Stimulated activated naive CD8-positive, alpha-beta T cell treated with anti-CD3 and anti-CD28 coated beads, Interleukin-15, Interleukin-2, amounts not matched to agents 100 U/mL and 50 U/mL, for 24 hours (primary cell): Measurements from ENCODE around the gene RPL34.

Experiments used
- ATAC-seq: fragments of 150-1000 bp; cut with Tn5 transposase; one replicate; pipeline ENCODE4 v1.10.0; 2021
- DNase-seq: peaks from one replicate; pipeline ENCODE4 v3.0.0; 2021

Gene RPL34

GRCh38 chr4:108624263-108625056 is 4.1 kb downstream of the RPL34 start:
- no peak for ATAC-seq
- DNase-seq: no peak

- no peak for DNase-seq
- ATAC-seq: no peak
Measured at GRCh38 chr4:108626056-108626455, 5.7 kb downstream of the RPL34 start.

- ATAC-seq: no peak
- DNase-seq: no peak
Measured at GRCh38 chr4:108628411-108628810, 8.0 kb downstream of the RPL34 start.

GRCh38 chr4:108635070-108635655 is 14.8 kb downstream of the RPL34 start:
- DNase-seq (no peak), ATAC-seq (no peak)

GRCh38 chr4:108636246-108636645 is 15.9 kb downstream of the RPL34 start:
- ATAC-seq (no peak), DNase-seq (no peak)

- ATAC-seq: no peak
- DNase-seq: no peak
Measured at GRCh38 chr4:108637856-108638255, 17.5 kb downstream of the RPL34 start.

- DNase-seq (no peak), ATAC-seq (no peak)
Measured at GRCh38 chr4:108644237-108644636, 23.9 kb downstream of the RPL34 start.

- ATAC-seq: no peak
- no peak for DNase-seq
Measured at GRCh38 chr4:108646706-108647105, 26.3 kb downstream of the RPL34 start.

GRCh38 chr4:108649863-108650211 is 29.5 kb downstream of the RPL34 start:
- ATAC-seq: no peak

GRCh38 chr4:108650212-108651013 is 30.0 kb downstream of the RPL34 start, which contains the start of gene OSTC:
TSS of gene OSTC (plus strand) at chr4:108650599. CDS start at chr4:108650656, 57 bp downstream.
- ATAC-seq: peak; percentile 93

More at GRCh38 chr4:108649863-108650211, 29.5 kb downstream of the RPL34 start:
- no peak for DNase-seq

GRCh38 chr4:108651014-108651791 is 30.8 kb downstream of the RPL34 start:
- no peak for DNase-seq
- no peak for ATAC-seq

More at GRCh38 chr4:108650212-108651013, 30.0 kb downstream of the RPL34 start, which contains the start of gene OSTC:
- DNase-seq: peak; percentile 96

GRCh38 chr4:108662629-108663028 is 42.3 kb downstream of the RPL34 start:
- DNase-seq (no peak), ATAC-seq (no peak)

GRCh38 chr4:108674356-108674977 is 54.1 kb downstream of the RPL34 start:
- no peak for DNase-seq

More at GRCh38 chr4:108674356-108674977, 54.1 kb downstream of the RPL34 start:
- ATAC-seq: no peak
